ENCODE measurements around the gene RALGDS.
A peak's percentile ranks its signal among the peaks of the same experiment; 100 is the strongest.

The RALGDS gene

GRCh38 chr9:133151041-133151440, 30.0 kb upstream of the RALGDS start:
- no peak for DNase-seq (ENCODE audit: low spot score)

GRCh38 chr9:133149130-133150015, 28.3 kb upstream of the RALGDS start:
- DNase-seq (ENCODE audit: low spot score), result peak; percentile 82

GRCh38 chr9:133148199-133149129, 27.4 kb upstream of the RALGDS start:
- DNase-seq (ENCODE audit: low spot score), result no peak

- peak; percentile 59 for DNase-seq (ENCODE audit: low spot score)
These were observed 26.6 kb upstream of the RALGDS start for GRCh38 chr9:133147412-133148198.

GRCh38 chr9:133146746-133147411, 25.8 kb upstream of the RALGDS start:
- no peak for DNase-seq (ENCODE audit: low spot score)

GRCh38 chr9:133144904-133145851, 24.1 kb upstream of the RALGDS start:
- no peak for DNase-seq (ENCODE audit: low spot score)

GRCh38 chr9:133144142-133144903, 23.3 kb upstream of the RALGDS start:
- DNase-seq (ENCODE audit: low spot score), result no peak

GRCh38 chr9:133143639-133144141, 22.6 kb upstream of the RALGDS start:
- DNase-seq (ENCODE audit: low spot score), result no peak

GRCh38 chr9:133142684-133143622, 21.9 kb upstream of the RALGDS start:
- no peak for DNase-seq (ENCODE audit: low spot score)

GRCh38 chr9:133141833-133142595, 21.0 kb upstream of the RALGDS start:
- no peak for DNase-seq (ENCODE audit: low spot score)

GRCh38 chr9:133140606-133141005, 19.6 kb upstream of the RALGDS start:
- no peak for DNase-seq (ENCODE audit: low spot score)

GRCh38 chr9:133140174-133140505, 19.1 kb upstream of the RALGDS start:
- no peak for DNase-seq (ENCODE audit: low spot score)

- peak; percentile 60 for DNase-seq (ENCODE audit: low spot score)
These were observed 18.5 kb upstream of the RALGDS start for GRCh38 chr9:133139246-133140173.

GRCh38 chr9:133137451-133138231, 16.6 kb upstream of the RALGDS start:
- DNase-seq (ENCODE audit: low spot score), result peak; percentile 87

- no peak for DNase-seq (ENCODE audit: low spot score)
These were observed 14.2 kb upstream of the RALGDS start for GRCh38 chr9:133135146-133135745.
